Cardiac fibroblast (primary cell): ENCODE measurements around the gene C1R.
"Not testable (repeated sequence)": the region's sequence is repeated elsewhere in the genome, so short reads cannot be mapped to it uniquely, and the experiment has no call there.

Experiments
- DNase-seq, 2 donors: peaks; one replicate each; pipeline versions ENCODE4 v3.0.0 to v3.0.0-alpha.2; 2010; ENCODE audit warnings: low read depth in 2 of 2
- H3K4me3 ChIP-seq, 2 donors: replicated peaks in 1 of 2; 1 replicate in 1 of 2; 2 replicates in 1 of 2; pipeline ENCODE4 v1.5.1; 2011; ENCODE audit warnings: low read depth in 2 of 2, low read length in 2 of 2, mild to moderate bottlenecking in 2 of 2, moderate library complexity in 1 of 2
- TF ChIP-seq, protein P1 (sequence below): IDR thresholded peaks from one replicate; pipeline ENCODE4 v1.5.1; 2011; ENCODE audit warnings: low read depth, mild to moderate bottlenecking, low read length, inconsistent platforms

The C1R gene

DNA sequence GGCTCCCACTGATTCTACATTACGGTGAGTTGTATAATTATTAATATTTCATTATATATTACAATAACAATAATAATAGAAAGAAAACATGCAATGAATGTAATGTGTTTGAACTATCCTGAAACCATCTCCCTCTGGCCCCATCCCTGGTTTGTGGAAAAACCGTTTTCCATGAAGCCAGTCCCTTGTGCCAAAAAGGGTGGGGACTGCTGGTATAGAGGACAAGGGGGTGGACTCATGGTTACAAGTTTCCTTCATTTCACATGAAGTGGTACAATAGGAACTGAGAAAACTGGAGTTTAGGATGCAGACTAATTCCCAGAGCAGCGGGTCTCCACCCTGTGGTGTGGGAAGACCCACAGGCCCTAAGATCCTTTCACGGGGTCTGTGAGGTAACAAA lies 19.8 kb upstream of the C1R start:
- H3K4me3 ChIP-seq: no peak overlapping the region
- peak in 1 of 2 donors; percentile 62 for DNase-seq
- TF ChIP-seq, protein P1, sequence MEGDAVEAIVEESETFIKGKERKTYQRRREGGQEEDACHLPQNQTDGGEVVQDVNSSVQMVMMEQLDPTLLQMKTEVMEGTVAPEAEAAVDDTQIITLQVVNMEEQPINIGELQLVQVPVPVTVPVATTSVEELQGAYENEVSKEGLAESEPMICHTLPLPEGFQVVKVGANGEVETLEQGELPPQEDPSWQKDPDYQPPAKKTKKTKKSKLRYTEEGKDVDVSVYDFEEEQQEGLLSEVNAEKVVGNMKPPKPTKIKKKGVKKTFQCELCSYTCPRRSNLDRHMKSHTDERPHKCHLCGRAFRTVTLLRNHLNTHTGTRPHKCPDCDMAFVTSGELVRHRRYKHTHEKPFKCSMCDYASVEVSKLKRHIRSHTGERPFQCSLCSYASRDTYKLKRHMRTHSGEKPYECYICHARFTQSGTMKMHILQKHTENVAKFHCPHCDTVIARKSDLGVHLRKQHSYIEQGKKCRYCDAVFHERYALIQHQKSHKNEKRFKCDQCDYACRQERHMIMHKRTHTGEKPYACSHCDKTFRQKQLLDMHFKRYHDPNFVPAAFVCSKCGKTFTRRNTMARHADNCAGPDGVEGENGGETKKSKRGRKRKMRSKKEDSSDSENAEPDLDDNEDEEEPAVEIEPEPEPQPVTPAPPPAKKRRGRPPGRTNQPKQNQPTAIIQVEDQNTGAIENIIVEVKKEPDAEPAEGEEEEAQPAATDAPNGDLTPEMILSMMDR: no peak

GRCh38 chr12:7110661-7111060 lies 18.4 kb upstream of the C1R start:
- DNase-seq: no peak
- TF ChIP-seq, protein P1: no peak
- H3K4me3 ChIP-seq: no peak overlapping the region

- TF ChIP-seq, protein P1: no peak
- H3K4me3 ChIP-seq: peak overlapping the region; percentile 66 to 78
- DNase-seq: no peak
Measured at GRCh38 chr12:7109572-7109920, 17.3 kb upstream of the C1R start.

GRCh38 chr12:7108796-7109571 lies 16.7 kb upstream of the C1R start, which contains the start of gene C1RL:
Gene C1RL (minus strand): TSS chr12:7109214. CDS start chr12:7109180, 34 bp downstream.
- H3K4me3 ChIP-seq: peak within 1 kb of the TSS; percentile 66 to 78
- peak; percentile 92 to 96 for DNase-seq
- TF ChIP-seq, protein P1: peak; percentile 100

DNA sequence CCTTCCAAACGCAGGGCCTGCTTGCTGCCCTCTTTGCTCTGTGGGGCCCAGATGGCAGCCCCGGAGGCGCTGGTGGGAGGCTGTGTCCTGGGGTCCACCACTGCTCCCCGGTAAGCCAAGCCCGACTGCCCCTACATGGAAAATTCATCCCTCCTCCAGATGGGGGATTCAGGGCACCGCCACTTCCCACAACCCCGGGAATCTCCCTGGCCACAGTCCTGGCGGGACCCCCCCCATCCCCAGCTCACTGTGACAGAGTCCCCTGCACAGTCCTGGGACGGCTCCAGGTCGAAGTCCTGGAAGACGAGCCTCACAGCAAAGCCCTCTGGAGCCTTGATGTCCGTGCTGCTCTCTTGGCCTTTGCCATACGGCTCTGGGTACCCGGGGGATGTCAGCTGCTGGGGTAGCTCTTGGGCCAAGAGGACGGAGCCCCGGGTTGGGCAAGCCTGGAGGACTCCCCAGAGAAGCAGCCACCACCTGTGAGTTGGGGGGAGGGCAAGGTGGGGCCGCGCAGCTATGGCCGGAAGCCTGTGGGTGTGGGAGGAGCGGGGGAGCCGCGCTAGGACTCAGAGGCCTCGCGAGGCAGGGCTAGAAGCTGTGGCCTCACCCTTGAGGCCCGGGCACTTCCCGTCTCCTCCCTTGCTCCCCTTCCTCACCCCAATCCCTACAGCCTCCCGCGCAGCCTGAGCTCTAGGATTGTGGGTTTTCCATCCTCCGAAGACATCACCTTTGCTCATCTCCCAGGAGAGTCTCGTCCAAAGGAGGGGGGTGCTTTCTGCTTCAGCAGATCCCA lies 16.0 kb upstream of the C1R start:
- H3K4me3 ChIP-seq: peak overlapping the region; percentile 66 to 78
- TF ChIP-seq, protein P1: no peak
- DNase-seq: peak; percentile 82 to 83

DNA sequence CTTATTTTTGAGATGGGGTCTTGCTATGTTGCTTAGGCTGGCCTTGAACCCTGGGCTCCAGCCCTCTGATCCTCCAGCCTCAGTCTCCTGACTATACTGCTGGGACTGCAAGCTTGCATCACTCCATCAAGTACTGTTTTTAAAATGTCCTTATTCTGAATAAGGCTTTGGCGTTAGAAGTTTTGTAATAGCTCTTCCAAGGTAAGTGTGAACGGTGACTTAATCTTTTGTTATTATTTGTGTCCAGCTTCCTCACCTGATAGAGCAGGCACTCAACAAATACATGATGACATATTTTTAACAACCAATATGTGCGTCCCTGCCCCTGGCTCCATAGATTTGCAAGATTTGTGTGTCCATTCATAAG lies 15.4 kb upstream of the C1R start:
- DNase-seq: peak in 1 of 2 donors; percentile 31
- TF ChIP-seq, protein P1: no peak
- peak overlapping the region; percentile 66 to 78 for H3K4me3 ChIP-seq

- not testable (repeated sequence) for DNase-seq
- H3K4me3 ChIP-seq: peak overlapping the region in 1 of 2 donors; percentile 10
Measured at GRCh38 chr12:7107181-7107580, 14.9 kb upstream of the C1R start.
